ENCODE data around the gene MT1B.
"Not testable (repeated sequence)": the region's sequence is repeated elsewhere in the genome, so short reads cannot be mapped to it uniquely, and the experiment has no call there.

Gene MT1B

GRCh38 chr16:56640076-56640475 is 11.6 kb upstream of the MT1B start:
- no peak for DNase-seq

- DNase-seq = no peak
Measured at GRCh38 chr16:56641166-56641565, 10.5 kb upstream of the MT1B start.

- no peak for DNase-seq
Measured at GRCh38 chr16:56643080-56643778, 8.5 kb upstream of the MT1B start.

- DNase-seq = no peak
Measured at GRCh38 chr16:56643833-56644232, 7.9 kb upstream of the MT1B start.

GRCh38 chr16:56645311-56645710 is 6.4 kb upstream of the MT1B start:
- no peak for DNase-seq

- no peak for DNase-seq
Measured at GRCh38 chr16:56645838-56646237, 5.8 kb upstream of the MT1B start.

- DNase-seq = no peak
Measured at GRCh38 chr16:56647641-56648431, 3.9 kb upstream of the MT1B start.

GRCh38 chr16:56649271-56649670 is 2.4 kb upstream of the MT1B start:
- no peak for DNase-seq

GRCh38 chr16:56649820-56650219 is 1.9 kb upstream of the MT1B start:
- no peak for DNase-seq

GRCh38 chr16:56652600-56652999 is 914 bp downstream of the MT1B start:
- DNase-seq = no peak

GRCh38 chr16:56653218-56653617 is 1.5 kb downstream of the MT1B start:
- no peak for DNase-seq

GRCh38 chr16:56657555-56658326 is 6.1 kb downstream of the MT1B start, which contains the start of gene MT1F:
Gene MT1F, plus strand, starts transcription at chr16:56657959. Its CDS starts 100 bp downstream, at chr16:56658059.
- DNase-seq = no peak

GRCh38 chr16:56658327-56658875 is 6.7 kb downstream of the MT1B start:
- no peak for DNase-seq

- no peak for DNase-seq
Measured at GRCh38 chr16:56662357-56663354, 11.0 kb downstream of the MT1B start.

GRCh38 chr16:56664506-56664905 is 12.8 kb downstream of the MT1B start:
- no peak for DNase-seq

- DNase-seq = not testable (repeated sequence)
Measured at GRCh38 chr16:56665286-56666261, 13.9 kb downstream of the MT1B start.

GRCh38 chr16:56667581-56668571 is 16.2 kb downstream of the MT1B start, which contains the start of gene MT1G:
Gene MT1G, minus strand, starts transcription at chr16:56668065. Its CDS starts 72 bp downstream, at chr16:56667993.
- DNase-seq = no peak

GRCh38 chr16:56669005-56669839 is 17.5 kb downstream of the MT1B start, which contains the start of gene MT1H:
Gene MT1H, plus strand, starts transcription at chr16:56669814. Its CDS starts 71 bp downstream, at chr16:56669885.
- DNase-seq = no peak
